ENCODE data around the gene NUDT14. TPM values are rescaled to one million over a fixed set of nuclear protein-coding genes. Genes with fewer than 3 reads are reported as not detected.

NUDT14 gene
- total RNA-seq, 2 donors from 2014 or later, result 12.7 to 15.9 TPM

GRCh38 chr14:105184461-105184860, 3.3 kb upstream of the NUDT14 start:
- intact Hi-C loops (cut with DNase I), result no loop called here
- no peak for DNase-seq (ENCODE audit: low spot score)

- intact Hi-C loops (cut with DNase I), result no loop called here
- no peak for DNase-seq (ENCODE audit: low spot score)
These were observed 1.3 kb upstream of the NUDT14 start for GRCh38 chr14:105182296-105183020.

- DNase-seq (ENCODE audit: low spot score), result no peak
- intact Hi-C loops (cut with DNase I), result no loop called here
These were observed 610 bp upstream of the NUDT14 start for GRCh38 chr14:105181549-105182295.

GRCh38 chr14:105179191-105179590, 1.9 kb downstream of the NUDT14 start:
- DNase-seq (ENCODE audit: low spot score), result no peak
- intact Hi-C loops (cut with DNase I), result no loop called here

- intact Hi-C loops (cut with DNase I), result no loop called here
- DNase-seq (ENCODE audit: low spot score), result no peak
These were observed 2.3 kb downstream of the NUDT14 start for GRCh38 chr14:105178868-105179140.

- intact Hi-C loops (cut with DNase I), result no loop called here
- no peak for DNase-seq (ENCODE audit: low spot score)
These were observed 2.8 kb downstream of the NUDT14 start for GRCh38 chr14:105178069-105178867.

- intact Hi-C loops (cut with DNase I), result no loop called here
- no peak for DNase-seq (ENCODE audit: low spot score)
These were observed 4.0 kb downstream of the NUDT14 start for GRCh38 chr14:105177082-105177481.

GRCh38 chr14:105176513-105176912, 4.6 kb downstream of the NUDT14 start:
- DNase-seq (ENCODE audit: low spot score), result no peak
- intact Hi-C loops (cut with DNase I), result no loop called here

GRCh38 chr14:105173901-105174894, 6.9 kb downstream of the NUDT14 start:
- DNase-seq (ENCODE audit: low spot score), result no peak
- intact Hi-C loops (cut with DNase I), result no loop called here

GRCh38 chr14:105173145-105173544, 8.0 kb downstream of the NUDT14 start:
- intact Hi-C loops (cut with DNase I), result no loop called here
- DNase-seq (ENCODE audit: low spot score), result no peak

GRCh38 chr14:105172476-105172875, 8.6 kb downstream of the NUDT14 start:
- DNase-seq (ENCODE audit: low spot score), result no peak
- intact Hi-C loops (cut with DNase I), result no loop called here

- intact Hi-C loops (cut with DNase I), result no loop called here
- DNase-seq (ENCODE audit: low spot score), result no peak
These were observed 10.0 kb downstream of the NUDT14 start for GRCh38 chr14:105171004-105171673.

GRCh38 chr14:105169776-105170655, 11.1 kb downstream of the NUDT14 start:
- no peak for DNase-seq (ENCODE audit: low spot score)
- intact Hi-C loops (cut with DNase I), result no loop called here

GRCh38 chr14:105168979-105169507, 12.1 kb downstream of the NUDT14 start:
- DNase-seq (ENCODE audit: low spot score), result no peak
- intact Hi-C loops (cut with DNase I), result no loop called here

- no peak for DNase-seq (ENCODE audit: low spot score)
- intact Hi-C loops (cut with DNase I), result no loop called here
These were observed 12.6 kb downstream of the NUDT14 start, which contains the start of gene JAG2 for GRCh38 chr14:105168496-105168978. Gene JAG2, minus strand, starts transcription at chr14:105168776. Its CDS starts 356 bp downstream, at chr14:105168420.

GRCh38 chr14:105168093-105168420, 13.1 kb downstream of the NUDT14 start:
- intact Hi-C loops (cut with DNase I), result no loop called here
- DNase-seq (ENCODE audit: low spot score), result no peak
